B cell (primary cell): ENCODE measurements around the gene PPP2R3A. TPM values are rescaled to one million over a fixed set of nuclear protein-coding genes. Genes with fewer than 3 reads are reported as not detected.

Source experiments
- ATAC-seq: fragments of 200-7000 bp; cut with Tn5 transposase; one replicate; pipeline ENCODE4 v1.10.0; 2021; ENCODE audit warnings: low read depth, mild to moderate bottlenecking, moderate number of reproducible peaks, moderate library complexity
- CTCF ChIA-PET: fragments of 350-600 bp; sonication (Branson Sonifier 250); formaldehyde crosslinking; loops from one replicate; lab custom pipeline; 2021; ENCODE audit warnings: antibody characterized with exemption, inconsistent platforms; lab: Charles Lee
- POLR2A ChIA-PET: fragments of 350-600 bp; sonication (Branson Sonifier 250); formaldehyde crosslinking; loops from one replicate; lab custom pipeline; 2021; ENCODE audit warnings: antibody characterized with exemption; lab: Charles Lee
- DNase-seq: peaks from one replicate; pipeline ENCODE4 v3.0.0; 2013
- H2AFZ ChIP-seq: 2 replicates; pipeline ENCODE4 v1.6.1; 2012; ENCODE audit warnings: mild to moderate bottlenecking, low read depth, low read length; ENCODE audit not compliant: insufficient read depth, poor library complexity, severe bottlenecking
- H3K27ac ChIP-seq, 2 donors: 1 replicate in 1 of 2; 2 replicates in 1 of 2; pipeline ENCODE4 v1.5.1; 2012 to 2013; ENCODE audit warnings: low read length in 2 of 2, mild to moderate bottlenecking in 2 of 2, moderate library complexity in 1 of 2
- H3K27me3 ChIP-seq, 4 experiments: fragments of 200-600 bp in 1 of 4; sonication (generic) in 1 of 4; replicated peaks in 1 of 4; 1 replicate in 2 of 4; 2 replicates in 2 of 4; pipeline versions ENCODE4 v1.6.1 to v1.7.0; 2013 to 2016; ENCODE audit warnings: low read length in 3 of 4, mild to moderate bottlenecking in 2 of 4, mixed read lengths in 1 of 4, moderate library complexity in 1 of 4; ENCODE audit not compliant: insufficient read depth in 4 of 4, control insufficient read depth in 3 of 4; ENCODE audit errors: control extremely low read depth in 1 of 4
- H3K36me3 ChIP-seq, 2 experiments: replicated peaks in 1 of 2; 1 replicate in 1 of 2; 2 replicates in 1 of 2; pipeline versions ENCODE4 v1.6.1 to v1.7.1; 2013; ENCODE audit warnings: low read length in 1 of 2; ENCODE audit not compliant: insufficient read depth in 2 of 2, control insufficient read depth in 1 of 2; ENCODE audit errors: control extremely low read depth in 1 of 2, extremely low read depth in 1 of 2
- H3K4me1 ChIP-seq, 2 donors: fragments of 200-600 bp in 1 of 2; sonication (generic) in 1 of 2; 1 replicate in 1 of 2; 2 replicates in 1 of 2; pipeline versions ENCODE4 v1.5.1 to v1.6.1; 2013 to 2017; ENCODE audit warnings: low read length in 2 of 2; ENCODE audit not compliant: control insufficient read depth in 2 of 2, insufficient read depth in 2 of 2
- H3K4me2 ChIP-seq: replicated peaks from 2 replicates; pipeline ENCODE3; 2012; ENCODE audit warnings: mild to moderate bottlenecking, low read depth, low read length; ENCODE audit not compliant: poor library complexity, severe bottlenecking
- H3K4me3 ChIP-seq, 5 experiments: fragments of 200-600 bp in 1 of 5; sonication (generic) in 1 of 5; 1 replicate in 3 of 5; 2 replicates in 2 of 5; pipeline versions ENCODE4 v1.5.1 to v1.7.0; 2011 to 2016; ENCODE audit warnings: low read length in 4 of 5, mild to moderate bottlenecking in 4 of 5, low read depth in 2 of 5, control low read depth in 1 of 5, moderate library complexity in 1 of 5; ENCODE audit not compliant: insufficient read depth in 1 of 5; ENCODE audit errors: control extremely low read depth in 1 of 5, extremely low read depth in 1 of 5
- H3K79me2 ChIP-seq: fragments of 200-600 bp; sonication (generic); one replicate; pipeline ENCODE4 v1.6.0; 2016; ENCODE audit warnings: low read length; ENCODE audit not compliant: control insufficient read depth, insufficient read depth
- H3K9ac ChIP-seq: fragments of 200-600 bp; sonication (generic); 2 replicates; pipeline ENCODE4 v1.6.1; 2017; ENCODE audit warnings: mild to moderate bottlenecking, low read length, moderate library complexity
- H3K9me3 ChIP-seq, 3 donors: one replicate each; pipeline versions ENCODE4 v1.6.1 to v1.7.1; 2013; ENCODE audit warnings: low read length in 2 of 3; ENCODE audit not compliant: control insufficient read depth in 2 of 3, insufficient read depth in 1 of 3; ENCODE audit errors: control extremely low read depth in 1 of 3
- H4K20me1 ChIP-seq: 2 replicates; pipeline ENCODE4 v1.6.0; 2012; ENCODE audit warnings: mild to moderate bottlenecking, low read length; ENCODE audit not compliant: insufficient read depth, control insufficient read depth, poor library complexity, severe bottlenecking
- H3K27ac Mint-ChIP-seq: one replicate; pipeline ENCODE4 v1.8.0; 2021; ENCODE audit warnings: mixed read lengths
- H3K27me3 Mint-ChIP-seq: one replicate; pipeline ENCODE4 v1.8.0; 2021; ENCODE audit warnings: mixed read lengths
- H3K4me1 Mint-ChIP-seq: one replicate; pipeline ENCODE4 v1.8.0; 2021; ENCODE audit warnings: mixed read lengths
- H3K4me3 Mint-ChIP-seq: one replicate; pipeline ENCODE4 v1.8.0; 2021; ENCODE audit warnings: mixed read lengths
- H3K9me3 Mint-ChIP-seq: one replicate; pipeline ENCODE4 v1.8.0; 2022; ENCODE audit warnings: mixed read lengths; ENCODE audit not compliant: insufficient read depth
- EZH2 ChIP-seq: IDR thresholded peaks from 2 replicates; pipeline ENCODE4 v1.6.1; 2012; ENCODE audit warnings: borderline replicate concordance, low read depth, mild to moderate bottlenecking, moderate library complexity, low read length; ENCODE audit not compliant: insufficient read depth, poor library complexity, severe bottlenecking
- WGBS: methylation state at CpG from one replicate; pipeline ENCODE4 v1.1.5; 2013; ENCODE audit warnings: missing lambda C conversion rate; ENCODE audit not compliant: insufficient coverage; 5-methylcytosine and 5-hydroxymethylcytosine counted together
- intact Hi-C: fragments of 100-400 bp; cut with micrococcal nuclease; formaldehyde crosslinking; loops from one replicate; pipeline ENCODE4 v1.10.0; 2022
- polyA plus RNA-seq: library from polyadenylated mRNA; depleted of rRNA; stranded (reverse); fragments of >200 nt; gene quantifications from 2 replicates; pipeline ENCODE4 v1.2.3, GENCODE V29; 2012
- total RNA-seq, 2 donors: library from RNA; stranded (reverse); fragments of 120-200 nt in 1 of 2; gene quantifications; 1 replicate in 1 of 2; 2 replicates in 1 of 2; pipeline versions ENCODE4 v1.2.3 to v1.2.4, GENCODE V29; 2013 to 2022
- TF ChIP-seq, protein P1 (sequence below): fragments of 200-600 bp; IDR thresholded peaks from one replicate; pipeline ENCODE4 v1.8.0; 2022; ENCODE audit warnings: antibody characterized with exemption, mild to moderate bottlenecking

PPP2R3A gene
- total and polyA plus RNA-seq, 2 donors (not counting 1 experiment from before 2014, with no cell fraction given) = 0.03 to 0.22 TPM

DNA sequence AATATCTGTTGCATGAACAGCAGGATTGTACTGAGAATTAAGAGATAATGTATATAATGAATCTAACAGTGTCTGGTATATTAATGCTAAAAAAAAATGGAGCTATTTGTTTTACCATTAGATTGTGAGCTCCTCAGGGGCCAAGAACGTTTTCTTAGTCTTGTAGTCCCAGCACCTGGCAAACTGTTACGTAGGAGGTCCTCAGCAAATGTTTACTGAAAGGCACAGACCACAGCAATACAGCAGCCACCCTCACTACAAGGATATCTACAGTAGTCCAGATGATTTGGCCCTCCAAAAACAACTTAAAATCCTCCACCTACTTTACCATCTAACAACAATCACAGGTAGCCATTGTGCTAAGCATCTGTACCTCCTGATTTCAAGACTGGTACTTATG lies 170.9 kb downstream of the PPP2R3A start:
- TF ChIP-seq, protein P1, sequence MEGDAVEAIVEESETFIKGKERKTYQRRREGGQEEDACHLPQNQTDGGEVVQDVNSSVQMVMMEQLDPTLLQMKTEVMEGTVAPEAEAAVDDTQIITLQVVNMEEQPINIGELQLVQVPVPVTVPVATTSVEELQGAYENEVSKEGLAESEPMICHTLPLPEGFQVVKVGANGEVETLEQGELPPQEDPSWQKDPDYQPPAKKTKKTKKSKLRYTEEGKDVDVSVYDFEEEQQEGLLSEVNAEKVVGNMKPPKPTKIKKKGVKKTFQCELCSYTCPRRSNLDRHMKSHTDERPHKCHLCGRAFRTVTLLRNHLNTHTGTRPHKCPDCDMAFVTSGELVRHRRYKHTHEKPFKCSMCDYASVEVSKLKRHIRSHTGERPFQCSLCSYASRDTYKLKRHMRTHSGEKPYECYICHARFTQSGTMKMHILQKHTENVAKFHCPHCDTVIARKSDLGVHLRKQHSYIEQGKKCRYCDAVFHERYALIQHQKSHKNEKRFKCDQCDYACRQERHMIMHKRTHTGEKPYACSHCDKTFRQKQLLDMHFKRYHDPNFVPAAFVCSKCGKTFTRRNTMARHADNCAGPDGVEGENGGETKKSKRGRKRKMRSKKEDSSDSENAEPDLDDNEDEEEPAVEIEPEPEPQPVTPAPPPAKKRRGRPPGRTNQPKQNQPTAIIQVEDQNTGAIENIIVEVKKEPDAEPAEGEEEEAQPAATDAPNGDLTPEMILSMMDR = no peak
- TF ChIP-seq EZH2 = no peak
- ChIA-PET POLR2A (no interaction called here), CTCF (no interaction called here)
- no peaks in the 10 kb centered on the region for H3K27me3 Mint-ChIP-seq
- no peak overlapping the region for H3K27ac Mint-ChIP-seq
- H3K27me3 ChIP-seq = no peaks in the 10 kb centered on the region
- H3K4me3 Mint-ChIP-seq = no peak overlapping the region
- H3K9me3 ChIP-seq = no peaks in the 10 kb centered on the region
- H4K20me1 ChIP-seq = no peaks in the 10 kb centered on the region
- H3K9ac ChIP-seq = no peak overlapping the region
- ATAC-seq = no peak
- H3K79me2 ChIP-seq = no peaks in the 10 kb centered on the region
- WGBS = 86% methylated on average over 2 of the region's 2 CpGs
- intact Hi-C loops = no loop called here
- no peaks in the 10 kb centered on the region for H3K4me1 Mint-ChIP-seq
- no peaks in the 10 kb centered on the region for H3K4me1 ChIP-seq
- H3K36me3 ChIP-seq = no peaks in the 10 kb centered on the region
- no peak for DNase-seq
- H3K4me3 ChIP-seq = no peak overlapping the region
- no peak overlapping the region for H3K4me2 ChIP-seq
- no peak overlapping the region for H3K27ac ChIP-seq
- no peaks in the 10 kb centered on the region for H3K9me3 Mint-ChIP-seq
- H2AFZ ChIP-seq = no peak overlapping the region

- H3K27me3 Mint-ChIP-seq = no peaks in the 10 kb centered on the region
- ATAC-seq = no peak
- Histone ChIP-seq H3K27ac (no peak overlapping the region), H3K79me2 (no peaks in the 10 kb centered on the region), H3K9me3 (no peaks in the 10 kb centered on the region), H3K4me2 (no peak overlapping the region), H2AFZ (no peak overlapping the region), H3K36me3 (no peaks in the 10 kb centered on the region), H3K4me3 (no peak overlapping the region), H3K4me1 (no peaks in the 10 kb centered on the region), H3K27me3 (no peaks in the 10 kb centered on the region), H3K9ac (no peak overlapping the region), H4K20me1 (peaks cover 5% of the 10 kb centered on the region)
- CTCF ChIA-PET = no interaction called here
- no peak overlapping the region for H3K27ac Mint-ChIP-seq
- POLR2A ChIA-PET = no interaction called here
- TF ChIP-seq, protein P1 = no peak
- no peak for TF ChIP-seq EZH2
- H3K4me3 Mint-ChIP-seq = no peak overlapping the region
- intact Hi-C loops = no loop called here
- no peaks in the 10 kb centered on the region for H3K9me3 Mint-ChIP-seq
- DNase-seq = no peak
- peaks cover 5% of the 10 kb centered on the region for H3K4me1 Mint-ChIP-seq
Measured at GRCh38 chr3:136141291-136141785, 175.8 kb downstream of the PPP2R3A start.
